GF-D8 (cell line): ENCODE results near the gene GABRG3.

ENCODE experiments used
- DNase-seq: peaks from one replicate; lab custom pipeline; 2025; lab: John Stamatoyannopoulos, UW

The GABRG3 gene

GRCh38 chr15:27466758-27467157, 495.8 kb downstream of the GABRG3 start:
- DNase-seq, result no peak

- no peak for DNase-seq
Observed at GRCh38 chr15:27468151-27468591, 497.2 kb downstream of the GABRG3 start.

GRCh38 chr15:27473845-27474244, 502.9 kb downstream of the GABRG3 start:
- DNase-seq, result no peak

- DNase-seq, result no peak
Observed at GRCh38 chr15:27475395-27475794, 504.4 kb downstream of the GABRG3 start.

- DNase-seq, result no peak
Observed at GRCh38 chr15:27479296-27480140, 508.5 kb downstream of the GABRG3 start.

GRCh38 chr15:27480141-27480530, 509.2 kb downstream of the GABRG3 start:
- DNase-seq, result no peak

GRCh38 chr15:27480642-27481041, 509.7 kb downstream of the GABRG3 start:
- DNase-seq, result no peak

GRCh38 chr15:27481768-27482167, 510.8 kb downstream of the GABRG3 start:
- no peak for DNase-seq

- no peak for DNase-seq
Observed at GRCh38 chr15:27482287-27482686, 511.3 kb downstream of the GABRG3 start.

- no peak for DNase-seq
Observed at GRCh38 chr15:27483124-27483523, 512.1 kb downstream of the GABRG3 start.

- no peak for DNase-seq
Observed at GRCh38 chr15:27485265-27485664, 514.3 kb downstream of the GABRG3 start.

- no peak for DNase-seq
Observed at GRCh38 chr15:27486051-27486450, 515.1 kb downstream of the GABRG3 start.

GRCh38 chr15:27486683-27487647, 516.0 kb downstream of the GABRG3 start:
- no peak for DNase-seq

GRCh38 chr15:27487846-27488245, 516.9 kb downstream of the GABRG3 start:
- no peak for DNase-seq

- DNase-seq, result no peak
Observed at GRCh38 chr15:27490867-27491595, 520.0 kb downstream of the GABRG3 start.

- DNase-seq, result no peak
Observed at GRCh38 chr15:27491666-27492621, 521.0 kb downstream of the GABRG3 start.

GRCh38 chr15:27495963-27496459, 525.0 kb downstream of the GABRG3 start:
- DNase-seq, result no peak

GRCh38 chr15:27498700-27499099, 527.7 kb downstream of the GABRG3 start:
- no peak for DNase-seq

GRCh38 chr15:27499191-27499590, 528.2 kb downstream of the GABRG3 start:
- DNase-seq, result no peak

- DNase-seq, result no peak
Observed at GRCh38 chr15:27499719-27500118, 528.7 kb downstream of the GABRG3 start.

GRCh38 chr15:27500206-27500605, 529.2 kb downstream of the GABRG3 start:
- no peak for DNase-seq
